Esophagus muscularis mucosa (tissue), 4 donors: ENCODE data around the gene TBL1XR1. TPM values are rescaled to one million over a fixed set of nuclear protein-coding genes. Genes with fewer than 3 reads are reported as not detected.

Experiments used
- DNase-seq: peaks from one replicate; pipeline ENCODE4 v3.0.0-alpha.2; 2017; ENCODE audit errors: extremely low spot score
- H3K27ac ChIP-seq, 4 donors: fragments of 200-600 bp; sonication (generic); replicated peaks in 1 of 4; 1 replicate in 3 of 4; 2 replicates in 1 of 4; pipeline ENCODE4 v1.5.1; 2016 to 2019; ENCODE audit warnings: mild to moderate bottlenecking in 1 of 4
- H3K27me3 ChIP-seq, 4 donors: fragments of 200-600 bp; sonication (generic); one replicate each; pipeline versions ENCODE4 v1.5.1 to v1.6.0; 2016 to 2019
- H3K36me3 ChIP-seq, 4 donors: fragments of 200-600 bp; sonication (generic); one replicate each; pipeline ENCODE4 v1.5.1; 2016 to 2019
- H3K4me1 ChIP-seq, 4 donors: fragments of 200-600 bp; sonication (generic); one replicate each; pipeline ENCODE4 v1.5.1; 2016 to 2019
- H3K4me3 ChIP-seq, 4 donors: fragments of 200-600 bp; sonication (generic); 1 replicate in 2 of 4; 2 replicates in 2 of 4; pipeline ENCODE4 v1.5.1; 2016 to 2019; ENCODE audit warnings: mild to moderate bottlenecking in 4 of 4, moderate library complexity in 1 of 4
- H3K9me3 ChIP-seq, 4 donors: fragments of 200-600 bp; sonication (generic); 1 replicate in 3 of 4; 2 replicates in 1 of 4; pipeline ENCODE4 v1.5.1; 2016 to 2019
- EP300 ChIP-seq: sonication (generic); formaldehyde crosslinking; IDR thresholded peaks from one replicate; pipeline ENCODE4 v1.6.1; 2017; ENCODE audit warnings: antibody characterized with exemption
- WGBS: methylation state at CpG from one replicate; pipeline ENCODE4 v1.1.5; 2018; 5-methylcytosine and 5-hydroxymethylcytosine counted together
- intact Hi-C: fragments of 100-400 bp; cut with DNase I; formaldehyde crosslinking; loops from one replicate; pipeline ENCODE4 v1.15.1; 2023
- small RNA-seq, 3 donors: library from RNA; depleted of rRNA; stranded (forward); fragments of <200 nt; gene quantifications; one replicate each; pipeline ENCODE3, GENCODE V24; 2016
- total RNA-seq, 4 donors: library from RNA; depleted of rRNA; stranded (reverse); fragments of >200 nt; gene quantifications; one replicate each; pipeline versions ENCODE4 v1.1.0 to v1.2.1, GENCODE V29; 2016

TBL1XR1 gene
- total RNA-seq, 4 donors from 2014 or later: 65.0 to 99.2 (median 78.2) TPM

GRCh38 chr3:176969506-176969905 lies 227.8 kb downstream of the TBL1XR1 start:
- H3K4me3 ChIP-seq: no peak overlapping the region
- WGBS: 60% methylated on average over 1 of the region's 1 CpG
- TF ChIP-seq EP300: no peak
- no peaks in the 10 kb centered on the region for H3K9me3 ChIP-seq
- H3K27me3 ChIP-seq: no peaks in the 10 kb centered on the region
- H3K27ac ChIP-seq: no peak overlapping the region
- intact Hi-C loops: no loop called here
- no peaks in the 10 kb centered on the region for H3K4me1 ChIP-seq
- no peaks in the 10 kb centered on the region for H3K36me3 ChIP-seq
- no peak for DNase-seq

Small RNA genes lying within 50 kb of the gene (small RNA-seq; reads per million reads assigned to genes)
- 0 reads per million in 3 donors for gene RF00019
- 0 reads per million in 3 donors for gene RNU6-681P
